Activated naive CD4-positive, alpha-beta T cell treated with anti-CD3 and anti-CD28 coated beads, Interleukin-2, amount 50 U/mL, for 24 hours (primary cell): ENCODE results near the gene DBP.
A peak's percentile ranks its signal among the peaks of the same experiment; 100 is the strongest.

Experiments
- H3K27ac Mint-ChIP-seq: one replicate; pipeline ENCODE4 v1.8.0; 2021; ENCODE audit warnings: mild to moderate bottlenecking, mixed read lengths
- H3K27me3 Mint-ChIP-seq: one replicate; pipeline ENCODE4 v1.8.0; 2021; ENCODE audit warnings: mixed read lengths
- H3K36me3 Mint-ChIP-seq: one replicate; pipeline ENCODE4 v1.8.0; 2021; ENCODE audit warnings: mixed read lengths
- H3K4me1 Mint-ChIP-seq: one replicate; pipeline ENCODE4 v1.8.0; 2021; ENCODE audit warnings: mixed read lengths
- H3K4me3 Mint-ChIP-seq: one replicate; pipeline ENCODE4 v1.8.0; 2021; ENCODE audit warnings: mild to moderate bottlenecking, mixed read lengths
- H3K9me3 Mint-ChIP-seq: one replicate; pipeline ENCODE4 v1.8.0; 2021; ENCODE audit warnings: mixed read lengths

DBP gene

GRCh38 chr19:48654299-48655059 is 17.3 kb upstream of the DBP start:
- Mint-ChIP-seq H3K27ac (peak overlapping the region; percentile 10), H3K9me3 (no peaks in the 10 kb centered on the region), H3K4me3 (no peak overlapping the region), H3K36me3 (no peaks in the 10 kb centered on the region), H3K4me1 (peaks cover 19% of the 10 kb centered on the region), H3K27me3 (no peaks in the 10 kb centered on the region)

GRCh38 chr19:48651683-48652048 is 14.5 kb upstream of the DBP start:
- Mint-ChIP-seq H3K4me3 (no peak overlapping the region), H3K27me3 (no peaks in the 10 kb centered on the region), H3K36me3 (no peaks in the 10 kb centered on the region), H3K4me1 (peaks cover 41% of the 10 kb centered on the region), H3K9me3 (no peaks in the 10 kb centered on the region), H3K27ac (no peak overlapping the region)

- H3K36me3 Mint-ChIP-seq, result no peaks in the 10 kb centered on the region
- no peaks in the 10 kb centered on the region for H3K9me3 Mint-ChIP-seq
- H3K4me1 Mint-ChIP-seq, result peaks cover 42% of the 10 kb centered on the region
- H3K27me3 Mint-ChIP-seq, result no peaks in the 10 kb centered on the region
- H3K27ac Mint-ChIP-seq, result no peak overlapping the region
- no peak overlapping the region for H3K4me3 Mint-ChIP-seq
These were observed 13.9 kb upstream of the DBP start for GRCh38 chr19:48650974-48651682.

- Mint-ChIP-seq H3K4me1 (peaks cover 57% of the 10 kb centered on the region), H3K27ac (peak overlapping the region; percentile 53), H3K36me3 (no peaks in the 10 kb centered on the region), H3K4me3 (peak overlapping the region; percentile 37), H3K9me3 (no peaks in the 10 kb centered on the region), H3K27me3 (no peaks in the 10 kb centered on the region)
These were observed 11.0 kb upstream of the DBP start for GRCh38 chr19:48648134-48648533.

GRCh38 chr19:48646722-48647216 is 9.6 kb upstream of the DBP start:
- H3K27ac Mint-ChIP-seq, result peak overlapping the region; percentile 0
- peak overlapping the region; percentile 27 for H3K4me3 Mint-ChIP-seq
- H3K9me3 Mint-ChIP-seq, result no peaks in the 10 kb centered on the region
- H3K4me1 Mint-ChIP-seq, result peaks cover 50% of the 10 kb centered on the region
- no peaks in the 10 kb centered on the region for H3K27me3 Mint-ChIP-seq
- no peaks in the 10 kb centered on the region for H3K36me3 Mint-ChIP-seq

GRCh38 chr19:48646001-48646721 is 9.0 kb upstream of the DBP start, which contains the start of gene CA11:
CA11 (minus strand) TSS chr19:48646187; CDS start chr19:48645632, 555 bp downstream.
- Mint-ChIP-seq H3K27me3 (no peaks in the 10 kb centered on the region), H3K27ac (peak within 1 kb of the TSS; percentile 87), H3K9me3 (no peaks in the 10 kb centered on the region), H3K4me3 (peak within 1 kb of the TSS; percentile 83), H3K36me3 (no peaks in the 10 kb centered on the region), H3K4me1 (peaks cover 45% of the 10 kb centered on the region)

GRCh38 chr19:48645620-48646000 is 8.4 kb upstream of the DBP start:
- H3K27me3 Mint-ChIP-seq, result no peaks in the 10 kb centered on the region
- H3K36me3 Mint-ChIP-seq, result no peaks in the 10 kb centered on the region
- peak overlapping the region; percentile 87 for H3K27ac Mint-ChIP-seq
- H3K4me3 Mint-ChIP-seq, result peak overlapping the region; percentile 83
- peaks cover 41% of the 10 kb centered on the region for H3K4me1 Mint-ChIP-seq
- H3K9me3 Mint-ChIP-seq, result no peaks in the 10 kb centered on the region

GRCh38 chr19:48644839-48645619 is 7.8 kb upstream of the DBP start:
- H3K36me3 Mint-ChIP-seq, result no peaks in the 10 kb centered on the region
- H3K27me3 Mint-ChIP-seq, result no peaks in the 10 kb centered on the region
- peaks cover 41% of the 10 kb centered on the region for H3K4me1 Mint-ChIP-seq
- peak overlapping the region; percentile 83 for H3K4me3 Mint-ChIP-seq
- peak overlapping the region; percentile 38 for H3K27ac Mint-ChIP-seq
- H3K9me3 Mint-ChIP-seq, result no peaks in the 10 kb centered on the region

GRCh38 chr19:48644355-48644754 is 7.2 kb upstream of the DBP start:
- peaks cover 37% of the 10 kb centered on the region for H3K4me1 Mint-ChIP-seq

GRCh38 chr19:48642862-48643261 is 5.7 kb upstream of the DBP start:
- Mint-ChIP-seq H3K36me3 (no peaks in the 10 kb centered on the region), H3K27me3 (no peaks in the 10 kb centered on the region), H3K4me3 (no peak overlapping the region), H3K4me1 (peaks cover 40% of the 10 kb centered on the region), H3K27ac (peak overlapping the region; percentile 10), H3K9me3 (no peaks in the 10 kb centered on the region)

More at GRCh38 chr19:48644355-48644754, 7.2 kb upstream of the DBP start:
- no peaks in the 10 kb centered on the region for H3K9me3 Mint-ChIP-seq
- H3K27ac Mint-ChIP-seq, result no peak overlapping the region
- no peaks in the 10 kb centered on the region for H3K36me3 Mint-ChIP-seq
- H3K4me3 Mint-ChIP-seq, result peak overlapping the region; percentile 83
- no peaks in the 10 kb centered on the region for H3K27me3 Mint-ChIP-seq

GRCh38 chr19:48641850-48642249 is 4.7 kb upstream of the DBP start:
- peaks cover 31% of the 10 kb centered on the region for H3K4me1 Mint-ChIP-seq
- H3K27me3 Mint-ChIP-seq, result no peaks in the 10 kb centered on the region
- H3K9me3 Mint-ChIP-seq, result no peaks in the 10 kb centered on the region
- H3K36me3 Mint-ChIP-seq, result no peaks in the 10 kb centered on the region
- H3K27ac Mint-ChIP-seq, result peak overlapping the region; percentile 52
- no peak overlapping the region for H3K4me3 Mint-ChIP-seq

- Mint-ChIP-seq H3K27ac (no peak overlapping the region), H3K36me3 (no peaks in the 10 kb centered on the region), H3K27me3 (no peaks in the 10 kb centered on the region), H3K4me3 (peak overlapping the region; percentile 60), H3K9me3 (no peaks in the 10 kb centered on the region), H3K4me1 (peaks cover 29% of the 10 kb centered on the region)
These were observed 2.5 kb upstream of the DBP start for GRCh38 chr19:48639483-48640375.

GRCh38 chr19:48638831-48639381 is 1.7 kb upstream of the DBP start:
- peak overlapping the region; percentile 98 for H3K4me3 Mint-ChIP-seq
- H3K27me3 Mint-ChIP-seq, result no peaks in the 10 kb centered on the region
- no peaks in the 10 kb centered on the region for H3K9me3 Mint-ChIP-seq
- no peaks in the 10 kb centered on the region for H3K36me3 Mint-ChIP-seq
- H3K4me1 Mint-ChIP-seq, result peaks cover 30% of the 10 kb centered on the region
- H3K27ac Mint-ChIP-seq, result peak overlapping the region; percentile 100
